Stimulated activated CD4-positive, alpha-beta T cell treated with anti-CD3 and anti-CD28 coated beads, Interleukin-15, amount 100 ng/mL, for 48 hours (primary cell): ENCODE measurements around the gene STRA6.

Experiments
- DNase-seq, 2 donors: peaks; one replicate each; pipeline ENCODE4 v3.0.0-alpha.2; 2020; ENCODE audit warnings: low read depth in 2 of 2

STRA6 gene

DNA sequence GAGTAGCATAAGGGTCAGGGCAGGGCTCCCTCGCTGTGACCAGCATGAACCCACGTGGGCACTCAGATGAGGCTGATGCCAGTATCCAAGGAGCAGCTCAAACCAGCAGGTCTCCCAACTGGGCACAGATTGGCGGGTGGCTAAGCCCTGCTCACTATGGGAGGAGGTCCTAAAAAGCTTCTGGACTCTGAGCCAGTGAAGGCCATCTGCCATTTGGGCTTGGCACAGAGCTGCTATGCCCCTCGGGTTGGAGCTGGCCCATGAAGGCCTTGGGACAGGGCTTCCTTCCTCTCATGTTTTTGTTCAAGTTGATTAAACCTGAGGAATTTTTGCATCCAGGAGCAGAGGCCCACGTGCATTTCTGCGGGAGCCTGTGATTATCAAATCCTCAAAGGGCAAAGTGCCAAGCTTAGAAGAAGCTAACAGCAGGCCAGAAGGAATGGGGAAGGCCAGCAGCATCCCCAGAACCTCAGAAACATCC is 4.3 kb upstream of the STRA6 start:
- no peak for DNase-seq

DNA sequence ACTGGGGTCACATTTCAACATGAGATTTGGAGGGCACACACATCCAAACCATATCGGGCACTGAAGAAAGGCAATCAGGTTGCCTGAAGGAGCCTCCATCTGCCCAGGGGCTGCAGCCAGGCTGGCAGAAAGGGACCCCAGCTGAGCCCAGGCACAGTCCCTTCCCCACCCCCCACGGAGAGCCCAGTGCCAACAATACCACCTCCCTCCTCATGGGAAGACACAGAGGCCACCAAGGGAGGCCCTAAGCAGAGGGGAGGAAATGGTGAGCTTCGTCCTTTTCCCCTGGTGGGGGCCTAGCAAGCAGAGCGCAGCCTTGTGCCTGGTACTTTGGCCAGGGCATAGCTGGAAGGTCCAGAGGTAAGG is 3.0 kb upstream of the STRA6 start:
- no peak for DNase-seq

DNA sequence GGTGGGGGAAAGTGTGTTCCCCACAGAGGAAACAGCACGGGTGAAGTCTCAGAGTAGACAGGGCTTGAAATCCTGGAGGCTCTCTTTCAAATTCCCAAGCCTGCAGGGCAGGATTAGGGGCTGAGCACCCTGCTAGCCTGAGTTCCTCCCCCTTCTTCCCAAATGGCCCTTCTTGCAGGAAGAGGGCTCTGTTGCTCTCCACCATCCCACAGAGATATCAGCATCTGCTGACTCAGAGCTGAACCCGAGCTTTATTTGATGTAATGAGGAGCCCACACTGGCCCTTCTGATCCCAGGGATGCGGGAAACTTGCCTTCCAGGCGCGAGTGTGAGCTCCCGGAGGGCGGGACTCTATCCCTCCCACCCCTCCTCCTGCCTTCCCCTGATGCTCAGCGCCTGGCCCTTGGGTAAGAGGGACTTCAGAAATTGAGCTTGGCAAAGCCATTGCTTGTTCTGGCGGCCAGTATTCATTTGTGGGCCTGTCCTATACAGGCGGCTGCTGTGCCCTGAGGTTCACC is 1.4 kb upstream of the STRA6 start:
- no peak for DNase-seq

DNA sequence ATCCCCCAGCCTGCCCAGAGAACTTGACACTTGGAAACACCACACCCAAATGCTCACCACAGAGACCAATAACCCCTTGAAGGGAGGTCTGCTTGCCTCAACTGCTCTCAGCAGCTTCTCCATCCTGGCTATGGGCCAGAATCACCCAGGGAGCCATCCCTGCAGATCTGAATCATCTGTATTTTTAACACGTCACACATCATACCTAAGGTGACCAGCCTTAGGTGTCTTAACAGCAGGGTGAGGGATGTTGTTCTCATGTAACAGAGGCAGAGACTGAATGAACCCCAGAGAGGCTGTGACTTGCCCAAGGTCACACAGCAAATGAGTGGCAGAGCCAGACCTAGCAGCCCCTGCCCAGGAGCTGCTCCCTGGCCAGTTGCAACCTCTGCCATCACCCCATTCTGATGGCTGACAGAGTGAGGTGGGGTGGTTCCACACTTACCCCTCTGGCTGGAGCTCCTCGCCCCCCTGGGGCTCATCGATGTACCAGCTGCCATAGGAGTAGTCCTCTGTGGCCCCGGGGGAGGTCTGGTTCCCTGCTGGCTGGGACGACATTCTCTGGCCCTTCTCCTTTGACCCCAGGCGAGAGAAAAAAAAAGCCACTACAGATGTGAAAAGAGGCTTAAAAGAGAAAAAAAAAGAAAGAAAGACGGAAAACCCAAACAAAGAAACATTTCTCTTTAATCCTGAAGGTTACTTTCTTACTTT is 722 bp downstream of the STRA6 start:
- no peak for DNase-seq

DNA sequence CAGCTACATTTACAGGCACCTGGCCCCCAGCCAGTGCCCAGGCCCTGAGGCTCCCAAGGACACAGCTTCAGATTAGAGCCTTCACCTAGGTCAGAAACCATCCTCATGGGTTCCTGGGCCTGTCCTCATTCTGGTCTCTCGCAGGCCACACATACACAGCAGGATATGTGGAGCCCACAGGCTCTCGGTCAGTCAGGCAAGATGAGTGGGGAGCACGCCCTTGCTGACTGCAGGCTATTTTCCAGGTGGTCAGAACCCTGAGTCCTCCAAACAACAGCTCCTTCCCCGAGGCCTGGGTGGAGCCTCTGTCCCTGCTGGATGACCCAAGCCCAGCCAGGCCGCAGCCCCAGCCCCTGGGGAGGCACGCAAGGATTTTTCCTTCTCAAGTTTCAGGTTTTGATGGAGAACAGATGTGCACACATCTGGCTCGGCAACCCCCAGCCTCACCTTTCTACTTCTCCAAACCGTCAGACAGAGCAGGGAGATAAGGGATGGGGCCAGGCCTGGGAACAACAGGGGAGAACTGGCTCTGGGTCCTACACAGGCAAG is 1.6 kb downstream of the STRA6 start:
- DNase-seq, result no peak

DNA sequence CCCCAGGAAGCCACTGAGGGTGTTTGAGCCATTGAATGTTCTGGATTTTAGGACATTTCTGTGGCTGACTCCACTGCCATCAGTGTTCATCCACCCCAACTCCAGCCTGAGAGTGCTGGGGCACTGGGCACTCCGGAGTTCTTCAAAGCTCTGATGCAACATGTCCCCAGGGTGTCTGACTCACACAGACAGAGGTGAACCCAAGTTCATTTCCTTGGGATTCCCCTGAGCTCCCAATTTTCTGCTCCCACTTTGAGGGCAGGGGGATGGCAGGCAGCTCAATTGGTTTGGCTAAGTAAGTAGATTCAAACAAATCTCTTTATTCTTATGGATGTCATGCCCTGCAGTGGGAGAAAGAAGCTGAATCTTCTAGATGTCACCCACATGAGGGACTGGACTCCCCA is 2.2 kb downstream of the STRA6 start:
- no peak for DNase-seq

DNA sequence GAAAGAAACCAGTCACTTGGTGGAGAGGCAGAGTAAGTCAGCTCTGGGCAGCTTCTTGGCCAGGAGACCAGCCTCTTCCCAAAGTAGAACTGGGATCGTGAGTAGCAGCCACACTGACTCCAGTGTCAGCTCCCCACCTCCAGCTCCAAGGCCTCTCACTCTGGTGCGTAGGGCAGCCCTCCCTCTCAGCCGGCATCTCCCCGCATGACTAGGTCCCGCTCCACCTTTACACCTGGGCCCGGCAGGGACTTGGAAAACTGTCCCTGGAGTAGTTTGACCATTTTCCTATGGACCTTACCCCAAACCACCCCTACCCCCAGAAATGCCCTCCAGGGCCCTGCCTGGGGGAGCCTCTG is 3.3 kb downstream of the STRA6 start:
- DNase-seq, result no peak

DNA sequence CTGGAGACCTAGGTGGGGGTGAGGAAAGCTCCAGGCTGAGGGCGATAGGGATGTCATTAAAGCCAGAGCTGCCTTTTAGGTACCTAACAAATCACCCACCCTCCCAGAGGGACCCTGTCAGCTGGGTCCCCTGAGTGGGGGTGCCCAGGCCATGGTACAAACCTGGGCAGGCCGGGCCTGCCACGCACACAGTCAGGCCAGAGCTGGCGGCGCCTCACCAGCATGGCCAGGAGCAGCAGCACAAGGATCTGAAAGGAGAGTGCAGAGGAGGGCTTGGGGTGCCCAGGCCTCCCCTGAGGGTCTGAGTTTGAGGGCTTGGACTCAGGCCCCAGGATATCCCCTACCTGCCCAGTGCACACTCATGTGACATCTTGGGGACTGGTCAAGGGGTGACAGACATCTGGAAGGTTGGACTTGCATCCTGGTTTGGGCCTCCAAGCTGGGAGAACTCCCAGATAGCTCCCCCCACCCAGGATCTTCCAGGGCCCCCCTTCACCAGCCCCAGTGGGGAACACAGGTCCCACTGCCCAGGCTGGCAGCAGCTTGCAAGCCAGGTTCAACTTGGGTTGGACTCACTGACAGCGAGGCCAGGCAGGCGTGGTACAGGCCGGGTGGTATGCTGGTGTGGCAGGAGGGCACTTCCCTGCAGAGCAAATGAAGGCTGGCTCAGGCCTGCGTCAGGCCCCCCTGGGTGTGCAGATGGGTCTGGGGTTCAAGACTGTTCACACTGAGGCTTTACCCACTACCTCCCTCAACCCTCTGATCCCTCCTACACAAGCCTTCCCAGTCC is 5.2 kb downstream of the STRA6 start:
- DNase-seq, result no peak

DNA sequence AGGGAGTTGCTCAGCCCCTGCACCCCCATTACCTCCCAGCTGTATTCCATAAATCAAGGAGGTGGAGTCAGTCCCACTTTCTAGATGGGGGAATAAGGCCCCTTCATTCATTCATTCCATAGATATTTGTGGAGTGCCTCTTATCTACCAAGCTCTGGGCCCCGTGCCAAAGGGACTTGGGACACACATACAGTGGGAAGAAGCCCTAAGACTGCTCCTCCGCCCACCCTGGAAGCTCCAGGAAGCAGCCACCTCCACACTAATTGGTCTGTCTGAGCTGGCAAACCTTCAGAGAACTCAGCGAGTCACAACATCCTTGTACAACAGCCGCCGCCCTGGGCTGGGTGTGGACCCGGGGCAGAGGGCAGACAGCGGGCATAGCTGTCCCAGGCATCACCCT is 6.4 kb downstream of the STRA6 start:
- no peak for DNase-seq

DNA sequence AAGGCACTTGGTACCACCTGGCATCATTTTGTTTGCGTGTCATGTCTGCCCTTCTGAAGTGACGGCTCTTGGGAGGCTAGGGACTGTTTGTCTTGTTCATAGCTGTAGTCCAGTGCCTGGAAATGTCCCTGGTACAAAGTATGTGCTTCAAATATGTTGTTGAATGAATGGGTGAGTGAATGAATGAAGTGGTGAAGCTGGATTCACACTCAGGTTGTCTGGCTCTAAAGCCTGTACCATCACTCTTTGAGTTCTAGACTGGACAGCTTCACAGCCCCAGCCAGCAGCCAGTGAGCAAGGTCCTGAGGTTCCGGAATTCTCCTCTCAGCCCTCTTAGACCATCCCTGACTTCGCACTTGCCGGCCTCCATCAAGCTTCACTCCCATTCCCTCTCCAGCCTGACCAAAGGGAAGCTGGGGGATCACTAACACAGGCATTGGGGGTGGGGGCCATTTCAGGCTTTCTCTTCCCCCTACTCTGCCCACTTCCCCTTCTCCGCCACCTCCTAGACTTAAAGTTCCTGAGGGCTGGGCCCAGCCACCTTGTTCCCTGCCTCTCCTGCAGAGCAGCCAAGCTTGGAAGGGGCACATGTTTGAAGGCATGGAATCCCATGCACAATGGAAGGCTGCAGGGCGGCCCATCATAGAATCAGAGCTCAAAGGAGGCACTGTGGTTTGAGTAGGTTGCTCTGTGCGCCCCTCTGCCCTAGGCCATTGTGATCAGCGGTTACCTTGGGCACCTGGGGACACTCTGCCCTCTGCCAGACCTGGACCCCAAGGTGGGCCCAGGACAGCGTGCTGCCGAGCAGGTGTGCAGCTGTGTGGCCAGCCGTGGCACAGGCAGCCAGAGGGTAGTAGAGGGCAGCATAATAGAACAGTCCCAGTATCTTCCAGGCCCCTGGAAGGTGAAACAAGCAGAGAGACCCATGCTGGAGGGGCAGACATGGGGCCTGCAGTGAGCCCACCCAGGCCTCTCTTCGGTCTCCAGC is 7.7 kb downstream of the STRA6 start:
- DNase-seq, result no peak

DNA sequence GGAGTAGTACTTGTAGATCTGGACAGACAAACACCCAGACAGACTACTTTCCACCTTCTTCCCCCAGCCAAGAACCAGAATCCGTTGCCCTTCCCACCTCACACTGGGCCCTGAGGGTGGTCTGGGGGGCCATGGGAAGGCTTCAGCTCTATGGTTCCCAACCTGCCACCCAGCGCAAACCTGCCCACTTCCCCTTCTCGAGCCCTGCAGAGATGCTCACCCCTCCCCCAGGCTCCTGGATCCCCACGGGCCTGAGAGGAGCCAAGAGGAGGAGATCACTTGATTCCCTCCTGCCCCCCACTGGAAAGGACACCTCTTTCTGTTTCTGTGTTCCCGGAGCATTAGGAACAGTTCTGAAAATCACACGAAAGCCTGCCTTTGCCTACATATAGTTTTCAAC is 8.7 kb downstream of the STRA6 start:
- no peak for DNase-seq

DNA sequence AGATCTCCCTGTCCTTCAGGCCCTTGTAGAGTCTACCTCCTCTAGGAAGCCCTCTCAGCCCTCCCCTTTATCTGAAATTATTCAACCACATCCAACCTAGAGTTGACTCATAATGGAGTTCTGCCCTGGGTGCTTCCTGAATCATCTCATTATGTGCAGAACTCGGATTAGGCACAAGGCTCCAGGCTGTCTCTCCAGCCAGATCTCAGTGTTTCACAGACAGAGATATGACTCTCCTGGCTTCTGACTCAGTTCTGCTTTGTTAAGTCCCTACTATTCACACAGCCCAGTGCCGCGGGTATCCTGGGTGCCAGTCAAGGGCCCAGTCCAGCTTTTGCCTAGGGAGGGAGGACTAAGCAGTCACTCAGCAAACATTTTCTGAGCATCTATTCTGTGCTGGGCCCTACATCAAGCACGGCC is 9.3 kb downstream of the STRA6 start:
- DNase-seq, result no peak

DNA sequence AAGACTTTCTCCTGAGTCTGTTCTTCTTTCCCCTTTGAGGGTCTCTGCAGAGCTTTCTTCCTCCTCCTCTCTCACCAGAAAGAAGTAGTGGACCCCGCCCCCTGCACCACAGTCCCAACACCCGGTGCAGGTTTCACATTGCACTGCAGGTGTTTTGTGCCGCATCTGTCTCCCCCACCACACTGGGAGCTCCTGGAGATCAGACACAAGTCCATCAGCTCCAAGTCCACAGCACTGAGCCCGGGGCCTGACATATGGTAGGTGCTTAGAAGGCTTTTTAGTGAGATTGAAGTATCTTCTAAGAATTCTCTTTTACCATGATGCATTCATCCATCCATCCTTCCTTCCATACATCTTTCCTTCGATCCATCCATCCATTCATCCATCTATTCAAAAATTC is 9.8 kb downstream of the STRA6 start:
- DNase-seq, result no peak

DNA sequence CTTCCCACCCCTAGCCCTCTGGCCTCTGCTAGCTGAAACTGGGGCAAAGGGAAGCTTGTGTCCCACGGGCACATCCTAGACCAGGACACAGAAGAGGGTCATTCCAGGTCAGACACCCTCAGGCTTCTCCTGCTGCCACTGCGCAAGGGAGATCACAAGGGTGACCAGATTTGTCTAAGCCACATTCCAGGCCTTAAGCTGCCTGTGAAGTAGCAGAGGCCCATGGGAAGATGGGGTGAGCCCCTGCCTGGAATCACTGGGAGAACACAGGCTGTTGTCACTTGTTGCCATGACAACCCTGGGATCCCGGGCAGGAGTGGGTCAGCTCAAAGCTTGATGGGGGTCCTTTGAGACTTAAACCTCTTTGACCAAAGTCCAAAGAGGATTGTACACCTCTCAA is 10.8 kb downstream of the STRA6 start:
- DNase-seq, result no peak

DNA sequence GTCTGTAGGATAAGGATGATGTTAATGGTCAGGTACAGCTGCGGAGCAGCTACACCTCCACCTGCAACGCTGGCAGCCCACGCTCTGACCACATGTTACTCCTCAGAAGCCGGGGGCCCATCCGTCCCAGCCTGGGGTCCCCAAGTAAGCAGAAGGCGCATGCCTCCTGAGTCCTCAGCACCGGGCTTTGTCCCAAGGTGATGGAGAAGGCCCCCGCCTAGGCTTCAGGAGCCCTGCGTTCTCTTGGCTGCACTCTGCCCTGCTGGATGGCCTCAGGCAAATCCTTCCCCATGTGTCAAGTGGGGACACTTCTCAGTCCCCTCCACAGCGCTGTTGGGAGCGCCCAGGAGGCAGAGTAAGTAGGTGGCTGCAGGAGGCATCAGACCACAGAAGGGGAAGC is 14.4 kb downstream of the STRA6 start:
- DNase-seq, result no peak

DNA sequence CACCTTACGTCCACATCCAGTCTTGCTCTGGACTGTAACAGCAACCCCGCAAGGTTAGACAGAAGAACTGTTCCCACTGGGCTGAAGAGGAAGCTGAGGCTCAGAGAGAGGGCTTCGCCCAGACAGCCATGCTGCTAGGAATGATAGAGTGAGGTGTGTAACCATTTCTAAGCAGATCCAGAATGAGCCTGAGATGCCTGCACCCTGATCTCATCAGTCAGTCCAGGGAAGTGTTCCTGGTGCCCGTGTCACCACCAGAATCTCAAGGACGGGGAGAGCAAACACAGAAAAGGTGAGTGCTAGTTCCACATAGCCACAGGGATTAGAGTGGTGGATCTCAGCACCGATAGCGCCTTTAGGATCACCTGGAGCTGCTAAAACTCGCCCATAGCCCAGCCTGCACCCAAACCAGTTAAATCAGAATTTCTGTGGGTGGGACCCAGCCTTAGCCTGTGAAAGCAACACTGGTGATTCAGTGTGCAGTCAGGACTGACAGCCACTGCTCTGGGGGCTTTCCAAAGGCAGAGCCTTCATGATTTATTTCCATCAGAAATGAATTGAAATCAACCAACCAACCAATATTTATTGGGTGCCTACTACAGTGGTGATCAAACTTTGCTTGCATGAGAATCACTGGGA is 16.8 kb downstream of the STRA6 start:
- no peak for DNase-seq

DNA sequence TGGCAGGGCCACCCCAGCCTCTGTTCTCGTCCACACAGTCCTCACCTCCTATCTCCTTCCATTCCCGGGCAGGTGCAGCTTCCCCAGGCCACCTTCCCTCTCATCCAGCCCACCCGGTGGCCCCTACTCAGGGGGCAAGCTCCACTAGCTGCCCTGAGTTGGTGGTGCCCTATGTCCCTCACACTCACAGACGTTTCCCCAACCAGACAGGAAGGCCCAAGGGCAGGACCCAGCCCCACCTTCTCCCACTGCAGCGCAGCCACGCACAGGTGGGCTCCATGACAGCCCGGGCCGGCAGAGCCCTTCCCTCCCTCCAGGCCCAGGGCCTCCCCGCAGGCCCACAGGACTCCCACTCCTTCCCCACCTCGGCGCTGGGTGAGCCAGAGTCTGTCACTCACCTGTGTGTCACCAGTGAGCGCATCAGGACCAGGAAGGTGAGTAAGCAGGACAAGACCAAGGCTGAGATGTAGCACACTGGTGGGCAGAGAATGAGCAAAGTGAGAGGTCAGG is 17.9 kb downstream of the STRA6 start:
- DNase-seq, result peak in 1 of 2 donors; percentile 12

DNA sequence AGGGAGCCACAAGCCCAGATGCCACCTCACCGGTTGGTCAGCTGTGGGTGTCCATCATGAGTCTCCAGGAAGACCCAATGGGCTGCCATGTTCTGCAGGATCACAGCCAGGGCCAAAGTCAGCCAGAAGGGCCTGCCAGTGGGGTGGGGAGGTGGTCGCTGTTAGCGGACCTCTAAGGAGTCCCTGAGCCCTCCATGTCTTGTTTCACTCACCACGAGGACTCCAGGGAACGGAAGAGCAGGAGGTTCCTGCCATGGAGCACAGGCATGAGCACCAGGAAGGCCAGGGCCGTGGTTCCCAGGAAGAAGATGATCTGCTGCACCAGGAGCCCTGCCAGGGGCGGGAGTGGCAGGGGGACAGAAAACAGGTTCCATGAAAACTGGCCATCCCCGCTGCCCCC is 20.5 kb downstream of the STRA6 start:
- DNase-seq, result no peak

DNA sequence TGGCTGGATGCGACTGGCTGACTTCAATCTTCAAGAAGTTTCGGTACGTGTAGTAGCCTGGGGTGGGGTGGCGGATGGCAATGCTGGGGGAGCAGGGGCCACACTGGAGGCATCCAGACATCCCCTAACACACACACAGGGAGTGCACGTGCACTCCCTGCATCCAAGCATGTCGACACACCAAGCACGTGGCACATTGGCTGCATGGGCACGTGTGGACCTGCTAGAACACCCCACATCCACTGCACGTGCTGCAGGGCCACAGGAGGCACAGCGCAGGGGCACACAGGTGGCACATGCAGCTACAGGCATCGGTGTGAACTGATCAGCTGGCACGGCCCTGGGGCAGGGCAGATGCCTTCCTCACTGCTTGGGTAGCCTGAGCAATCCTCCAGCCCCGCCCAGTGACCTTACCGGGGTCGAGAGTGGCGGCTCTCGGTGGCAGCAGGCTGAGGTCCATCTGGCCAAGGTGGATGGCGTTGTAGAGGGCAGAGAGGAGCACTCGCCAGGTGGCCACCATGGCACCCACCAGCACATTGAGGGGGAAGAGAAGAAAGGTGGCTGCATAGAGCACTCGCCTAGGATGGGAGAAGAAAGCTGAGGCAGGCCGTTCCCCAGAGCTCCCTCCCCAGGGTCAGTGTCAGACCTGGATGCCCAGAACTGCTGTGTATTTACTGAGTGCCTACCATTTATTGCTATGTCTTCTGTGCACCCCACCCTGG is 21.5 kb downstream of the STRA6 start:
- no peak for DNase-seq
